ENCODE measurements around the gene FAM228B.
"Not testable (repeated sequence)": the region's sequence is repeated elsewhere in the genome, so short reads cannot be mapped to it uniquely, and the experiment has no call there.

Gene FAM228B

DNA sequence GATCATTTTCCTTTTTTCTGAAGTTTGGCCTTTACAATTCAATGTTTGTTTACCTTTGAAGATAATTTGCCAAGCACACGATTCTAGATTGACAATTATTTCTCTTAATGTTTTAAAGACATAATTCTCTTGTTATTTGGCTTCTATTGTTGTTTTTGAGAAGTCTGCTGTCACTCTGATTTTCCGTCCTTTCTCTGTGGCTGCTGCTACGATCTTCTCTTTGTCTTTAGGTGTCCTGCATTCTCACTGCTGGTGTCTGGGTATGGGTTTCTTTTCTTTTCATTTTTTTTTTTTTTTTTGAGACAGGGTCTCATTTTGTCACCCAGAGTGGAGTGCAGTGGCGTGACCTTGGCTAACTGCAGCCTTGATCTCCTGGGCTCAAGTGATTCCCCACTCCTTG, 36.4 kb downstream of the FAM228B start:
- no peak for DNase-seq (ENCODE audit: low read depth, low spot score)

DNA sequence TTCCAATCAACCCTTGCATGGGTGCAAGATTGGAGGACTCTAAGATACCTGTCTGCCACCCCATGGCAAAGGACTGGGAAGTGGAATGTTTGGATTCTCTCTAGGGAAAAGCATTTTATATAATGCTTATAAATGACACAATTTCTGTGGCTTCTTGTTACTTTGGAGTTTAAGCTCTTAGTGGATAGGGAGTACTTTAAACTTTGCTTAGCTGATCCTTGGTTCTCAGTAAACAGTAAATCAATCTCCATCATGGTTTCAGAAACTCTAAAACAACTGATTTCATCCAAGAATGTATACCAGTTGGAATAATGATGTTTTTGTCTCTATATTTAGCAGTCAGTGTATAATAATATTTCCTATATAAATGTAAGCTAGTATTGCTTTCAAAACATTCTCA, 37.5 kb downstream of the FAM228B start:
- DNase-seq (ENCODE audit: low read depth, low spot score) = no peak

DNA sequence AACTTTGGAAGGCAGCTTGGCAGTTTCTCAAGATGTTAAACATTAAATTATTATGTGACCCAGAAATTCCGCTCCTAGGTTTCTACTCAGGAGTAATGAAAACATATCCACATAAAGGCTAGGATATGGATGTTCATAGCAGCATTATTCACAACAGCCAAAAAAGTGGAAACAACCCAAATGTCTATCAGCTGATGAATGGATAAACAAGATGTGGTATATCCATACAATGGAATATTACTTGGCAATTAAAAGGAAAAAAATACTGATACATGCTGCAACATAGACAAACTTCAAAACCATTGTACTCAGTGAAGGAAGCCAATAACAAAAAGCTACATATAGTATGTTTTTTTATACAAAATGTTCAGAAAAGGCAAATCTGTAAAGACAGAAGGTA, 39.2 kb downstream of the FAM228B start:
- no peak for DNase-seq (ENCODE audit: low read depth, low spot score)

DNA sequence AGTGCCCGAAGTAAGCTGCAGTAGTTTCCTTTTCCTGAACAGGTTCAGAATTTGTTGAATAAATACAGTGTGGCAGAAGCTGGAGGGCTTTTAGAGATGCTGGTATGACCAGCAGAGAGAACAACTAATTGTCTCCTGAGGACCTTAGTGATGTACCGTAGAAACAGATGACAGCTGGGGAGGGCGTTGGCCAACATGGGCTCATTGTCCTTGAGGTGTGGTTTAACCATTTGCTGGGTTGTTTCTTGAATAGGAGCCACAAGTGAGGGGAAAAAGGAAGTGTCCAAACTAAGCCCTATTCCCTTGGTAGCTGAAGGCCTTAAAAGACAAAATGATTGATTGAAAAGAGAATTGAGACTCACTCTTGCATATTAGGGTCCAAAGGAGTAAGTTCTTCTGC, 39.9 kb downstream of the FAM228B start:
- DNase-seq (ENCODE audit: low read depth, low spot score) = no peak

- no peak for DNase-seq (ENCODE audit: low read depth, low spot score)
These were observed 40.3 kb downstream of the FAM228B start for GRCh38 chr2:24163601-24164000.

DNA sequence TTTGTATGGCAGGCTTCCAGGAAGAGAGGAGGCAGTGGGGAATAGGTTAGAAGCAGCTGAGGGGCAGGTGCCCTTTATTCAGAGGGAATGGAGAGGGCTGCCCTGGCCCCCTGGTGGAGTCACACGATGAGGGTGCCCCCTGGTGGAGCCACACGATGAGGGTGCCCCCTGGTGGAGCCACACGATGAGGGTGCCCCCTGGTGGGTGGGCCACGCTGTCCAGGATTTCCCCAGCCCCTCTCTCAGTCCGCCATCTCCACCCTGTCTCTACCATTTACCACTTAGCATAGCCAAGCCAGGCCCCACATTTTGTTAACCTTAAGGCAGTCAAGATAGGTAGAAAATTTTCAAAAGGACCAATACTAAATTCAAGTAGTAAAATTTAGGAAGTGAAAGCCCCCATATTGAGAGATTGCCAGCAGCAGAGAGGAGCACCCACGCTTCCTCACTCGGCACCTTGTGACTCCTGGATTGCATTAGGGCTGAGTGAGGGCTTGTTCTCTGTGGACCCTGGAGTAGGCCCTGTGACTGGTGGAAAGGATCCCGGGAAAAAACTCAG, 41.2 kb downstream of the FAM228B start:
- DNase-seq (ENCODE audit: low read depth, low spot score) = no peak

DNA sequence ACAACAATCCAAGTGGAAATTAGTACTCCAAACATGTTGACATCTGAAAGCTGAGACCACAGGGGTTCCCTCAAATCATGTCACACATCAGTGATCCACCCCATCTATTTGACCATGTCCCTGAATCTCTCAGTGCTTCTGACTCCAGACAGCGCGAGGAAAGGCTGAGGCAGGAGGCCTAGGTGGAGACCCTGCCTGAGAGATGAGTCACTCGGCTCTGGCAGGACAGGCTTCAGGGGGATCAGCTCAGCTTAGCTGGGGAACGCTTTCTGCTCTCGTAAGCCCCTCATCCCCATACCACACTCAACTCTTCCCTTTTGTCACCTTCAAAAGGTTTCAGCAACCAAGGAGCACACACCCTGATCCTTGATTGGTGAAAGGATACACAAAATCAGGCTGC, 45.8 kb downstream of the FAM228B start:
- DNase-seq (ENCODE audit: low read depth, low spot score) = no peak

DNA sequence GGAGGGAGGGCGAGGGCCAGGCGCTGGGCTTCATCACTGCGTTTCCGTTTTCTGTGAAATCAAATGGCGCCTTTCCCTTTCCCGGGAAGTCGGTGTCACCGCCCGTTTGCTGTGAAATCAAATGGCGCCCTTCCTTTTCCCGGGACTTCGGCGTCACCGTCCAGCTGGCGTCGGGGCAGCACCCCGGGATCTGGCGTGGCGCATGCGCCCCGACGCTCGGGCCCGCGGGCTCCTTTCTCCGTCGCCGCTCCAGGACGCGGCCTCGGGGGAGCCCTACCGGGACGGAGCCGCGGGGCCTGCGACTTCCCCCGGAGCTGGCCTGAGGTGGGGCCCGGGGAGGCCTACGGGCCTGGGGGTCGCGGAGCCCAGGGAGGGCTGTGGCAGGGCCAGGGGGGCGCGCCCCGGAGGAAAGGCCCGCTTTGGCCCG, 51.6 kb downstream of the FAM228B start, which contains the start of gene FAM228A:
FAM228A (plus strand) TSS at position 203 of the 427 bp plus-strand sequence. CDS start 428 bp downstream, outside the sequence.
- DNase-seq (ENCODE audit: low read depth, low spot score) = no peak

DNA sequence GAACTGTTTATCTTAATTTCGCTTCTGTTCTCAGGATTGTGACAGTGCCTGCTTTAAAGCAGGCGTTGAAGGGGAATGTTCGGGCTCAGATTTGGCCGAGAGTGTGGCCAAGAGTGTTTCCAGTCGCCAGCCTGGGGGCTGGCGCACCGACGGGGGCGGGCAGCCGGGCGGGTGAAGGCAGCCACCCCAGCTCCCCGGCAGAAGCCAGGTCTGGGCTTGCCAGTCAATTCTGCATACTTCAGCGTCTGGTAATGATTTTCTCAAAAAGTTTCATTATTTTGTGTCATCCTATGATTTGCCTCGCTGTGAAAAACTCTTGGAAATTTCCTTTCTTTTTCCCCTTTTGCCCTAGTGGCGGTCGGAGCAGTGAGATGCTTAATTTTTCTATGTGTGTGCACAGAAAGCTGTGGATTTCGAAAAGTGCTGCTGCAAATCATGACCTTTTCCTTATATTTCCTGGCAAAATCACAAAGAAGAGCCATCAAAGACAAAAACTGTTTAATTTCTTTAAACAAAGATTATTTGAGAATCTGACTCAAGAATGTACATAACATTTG, 52.4 kb downstream of the FAM228B start:
- DNase-seq (ENCODE audit: low read depth, low spot score) = no peak

GRCh38 chr2:24176326-24176725, 53.1 kb downstream of the FAM228B start:
- no peak for DNase-seq (ENCODE audit: low read depth, low spot score)

GRCh38 chr2:24179683-24180082, 56.4 kb downstream of the FAM228B start:
- DNase-seq (ENCODE audit: low read depth, low spot score) = no peak

DNA sequence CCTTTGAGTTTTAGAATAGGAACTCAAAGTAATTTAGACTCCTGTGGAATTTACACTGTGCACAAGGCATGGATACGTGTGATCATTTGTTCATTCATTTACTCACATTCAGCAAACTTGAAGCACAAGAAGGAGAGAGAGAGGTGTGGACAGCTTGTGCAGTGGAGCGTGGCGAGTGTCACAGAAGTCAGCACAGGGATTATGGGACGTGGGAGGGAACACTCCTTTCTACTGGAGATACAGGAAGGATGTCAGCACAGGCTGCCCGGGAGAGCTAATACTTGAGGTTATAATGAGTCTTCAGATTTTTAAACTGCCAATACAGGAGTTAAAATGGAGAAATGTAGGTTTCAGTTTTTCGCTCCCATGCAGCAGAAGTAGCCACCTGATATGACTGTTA, 58.6 kb downstream of the FAM228B start:
- no peak for DNase-seq (ENCODE audit: low read depth, low spot score)

DNA sequence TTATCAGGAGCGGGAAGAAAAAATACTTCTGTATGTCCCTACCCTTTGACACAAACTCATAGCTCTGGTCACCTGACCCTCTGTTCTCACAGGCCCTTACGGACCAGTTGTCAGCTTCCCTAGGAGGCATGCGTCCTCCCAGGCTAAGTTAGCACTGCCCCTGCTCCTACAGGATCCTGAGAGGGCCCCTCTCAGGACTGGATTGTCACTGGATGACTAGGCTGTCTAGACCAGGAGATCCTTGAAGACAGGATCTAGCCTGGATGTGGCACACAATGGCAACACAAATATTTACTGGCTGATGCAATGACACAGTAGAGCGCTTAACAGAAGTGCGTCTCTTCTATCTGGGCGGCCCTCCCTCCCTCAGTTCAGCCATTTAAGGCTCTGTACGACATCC, 59.2 kb downstream of the FAM228B start:
- no peak for DNase-seq (ENCODE audit: low read depth, low spot score)

DNA sequence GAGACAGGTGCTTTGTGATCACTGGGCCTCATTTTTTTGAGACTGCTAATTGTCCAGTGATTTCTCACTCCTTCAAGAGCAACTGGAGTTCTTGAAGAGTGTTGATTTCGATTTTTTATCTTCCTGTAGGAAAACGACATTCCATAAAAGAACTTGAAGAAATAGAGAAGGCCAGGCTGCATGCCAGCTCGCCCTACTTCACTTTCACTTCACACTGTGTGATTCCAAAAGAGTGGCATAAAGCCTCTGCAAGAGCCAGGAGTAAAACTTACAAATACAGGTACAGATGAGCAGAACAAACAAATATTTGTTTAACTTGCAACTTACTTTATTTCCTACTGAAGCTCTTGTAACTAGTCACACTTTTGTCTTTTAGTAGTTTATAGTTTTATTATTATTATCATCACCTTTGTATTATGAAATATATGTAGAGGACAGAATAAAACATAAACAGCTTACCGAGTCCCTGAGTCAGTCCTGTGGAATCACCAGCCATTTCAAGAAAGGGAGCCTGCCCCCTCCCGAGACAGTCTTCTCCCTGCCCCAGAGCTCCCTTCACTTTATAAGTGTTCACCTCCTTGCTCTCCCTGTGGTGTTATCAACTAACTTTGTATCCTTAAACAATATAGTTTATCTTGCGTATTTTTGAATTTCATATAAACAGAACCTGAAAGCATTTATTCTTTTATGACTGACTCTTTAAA, 60.2 kb downstream of the FAM228B start:
- DNase-seq (ENCODE audit: low read depth, low spot score) = no peak

GRCh38 chr2:24189551-24189950, 66.3 kb downstream of the FAM228B start:
- no peak for DNase-seq (ENCODE audit: low read depth, low spot score)

- no peak for DNase-seq (ENCODE audit: low read depth, low spot score)
These were observed 67.2 kb downstream of the FAM228B start for GRCh38 chr2:24190503-24190902.

- no peak for DNase-seq (ENCODE audit: low read depth, low spot score)
These were observed 67.9 kb downstream of the FAM228B start for GRCh38 chr2:24191156-24191555.

DNA sequence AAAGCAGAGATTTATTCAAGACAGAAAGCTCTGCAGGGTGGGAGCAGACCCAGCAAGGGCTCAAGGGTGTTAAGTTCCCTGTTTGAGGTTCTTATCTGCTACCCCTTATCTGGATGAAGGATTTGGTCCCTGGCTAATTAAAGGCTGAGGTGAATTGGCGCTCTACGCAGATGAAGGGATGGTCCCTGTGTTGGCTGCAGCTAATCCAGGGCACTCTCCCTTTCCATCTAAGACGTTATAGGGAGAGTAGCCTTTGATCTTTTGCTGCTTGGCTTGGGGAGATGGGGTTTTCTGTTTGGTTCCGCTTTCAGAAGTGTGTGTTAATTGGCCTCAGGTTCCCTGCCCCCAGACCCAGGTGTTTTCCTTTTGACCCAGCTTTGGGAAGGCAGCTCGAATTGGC, 68.6 kb downstream of the FAM228B start:
- no peak for DNase-seq (ENCODE audit: low read depth, low spot score)

GRCh38 chr2:24197213-24197612, 73.9 kb downstream of the FAM228B start:
- not testable (repeated sequence) for DNase-seq (ENCODE audit: low read depth, low spot score)

GRCh38 chr2:24199968-24200590, 76.8 kb downstream of the FAM228B start:
- DNase-seq (ENCODE audit: low read depth, low spot score) = no peak

- no peak for DNase-seq (ENCODE audit: low read depth, low spot score)
These were observed 77.5 kb downstream of the FAM228B start for GRCh38 chr2:24200799-24201198.

DNA sequence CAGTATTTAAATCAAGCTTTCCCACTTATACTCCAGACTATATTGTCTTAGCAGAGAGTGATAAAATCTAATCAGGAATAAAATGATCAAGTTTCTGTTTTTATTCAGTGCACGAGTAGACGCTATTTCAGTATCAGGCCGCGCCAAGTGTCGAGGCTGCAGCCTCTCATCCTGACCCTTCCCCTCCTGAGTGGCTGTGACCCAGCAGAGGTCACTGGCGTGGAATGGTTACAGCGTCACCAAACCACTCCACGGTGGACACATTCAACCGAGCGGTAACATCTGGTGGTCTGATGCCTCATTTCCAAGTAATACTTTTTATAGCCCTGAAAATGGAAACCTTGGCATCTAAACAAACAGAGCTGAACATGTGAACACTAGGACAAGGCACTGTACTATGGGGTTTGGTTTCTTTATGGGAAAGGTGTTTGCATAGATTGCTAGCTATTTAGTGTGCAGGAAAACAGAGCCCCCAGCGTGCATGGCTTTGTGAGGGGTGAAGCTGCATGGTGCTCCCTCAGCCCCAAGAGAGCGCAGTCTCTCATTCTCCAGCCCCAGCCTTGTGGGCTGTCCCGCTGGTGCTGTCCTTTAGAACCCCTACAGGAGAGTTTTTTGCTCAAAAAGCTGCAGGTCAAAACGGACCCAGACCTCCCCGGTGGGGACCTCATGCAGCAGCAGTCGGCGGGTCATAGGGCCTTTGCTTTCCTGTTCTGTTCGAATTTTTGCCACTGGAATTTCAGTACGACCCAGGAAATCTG, 79.9 kb downstream of the FAM228B start:
- DNase-seq (ENCODE audit: low read depth, low spot score) = no peak

All from iPS DF 19.7 (cell line).